HepG2 (cell line): ENCODE data around the gene PIP4K2C. TPM values are rescaled to one million over a fixed set of nuclear protein-coding genes. Genes with fewer than 3 reads are reported as not detected.

Experiments used
- AKNA ChIP-seq: sonication (generic); formaldehyde crosslinking; IDR thresholded peaks from 2 replicates; pipeline ENCODE4 v1.4.0; 2020; ENCODE audit warnings: missing genetic modification reagents, borderline replicate concordance
- DRAP1 ChIP-seq: IDR thresholded peaks from 2 replicates; pipeline ENCODE4 v1.6.1; 2016; ENCODE audit warnings: missing genetic modification reagents, missing compliant biosample characterization
- FOXJ3 ChIP-seq: sonication (generic); formaldehyde crosslinking; IDR thresholded peaks from 2 replicates; pipeline ENCODE4 v1.4.0; 2020; ENCODE audit warnings: missing genetic modification reagents, mild to moderate bottlenecking, borderline replicate concordance
- HMGXB3 ChIP-seq: sonication (generic); formaldehyde crosslinking; IDR thresholded peaks from 2 replicates; pipeline ENCODE4 v1.4.0; 2020; ENCODE audit warnings: missing genetic modification reagents, borderline replicate concordance
- HNRNPH1 ChIP-seq: fragments of 200-400 bp; formaldehyde crosslinking; optimal IDR thresholded peaks from 2 replicates; pipeline ENCODE3; 2017; ENCODE audit warnings: mild to moderate bottlenecking, low read depth, low read length
- MLLT10 ChIP-seq: sonication (generic); formaldehyde crosslinking; IDR thresholded peaks from 2 replicates; pipeline ENCODE4 v1.4.0; 2020; ENCODE audit warnings: missing genetic modification reagents
- NRL ChIP-seq: sonication (generic); formaldehyde crosslinking; IDR thresholded peaks from 2 replicates; pipeline ENCODE4 v1.5.0; 2020; ENCODE audit warnings: missing genetic modification reagents, mild to moderate bottlenecking, moderate library complexity, borderline replicate concordance
- PHF8 ChIP-seq: sonication (generic); formaldehyde crosslinking; IDR thresholded peaks from 2 replicates; pipeline ENCODE4 v1.5.0; 2020; ENCODE audit warnings: missing genetic modification reagents
- SP140L ChIP-seq: sonication (generic); formaldehyde crosslinking; IDR thresholded peaks from 2 replicates; pipeline ENCODE4 v1.4.0; 2020; ENCODE audit warnings: missing genetic modification reagents, borderline replicate concordance
- TBX3 ChIP-seq: fragments of 450-650 bp; IDR thresholded peaks from 2 replicates; pipeline ENCODE4 v1.6.1; 2017; ENCODE audit warnings: antibody characterized with exemption, mild to moderate bottlenecking, inconsistent platforms, borderline replicate concordance
- ZKSCAN8 ChIP-seq: IDR thresholded peaks from 2 replicates; pipeline ENCODE4 v1.6.1; 2016; ENCODE audit warnings: borderline replicate concordance, missing genetic modification reagents, missing compliant biosample characterization
- ZMYM4 ChIP-seq: sonication (generic); formaldehyde crosslinking; IDR thresholded peaks from 2 replicates; pipeline ENCODE4 v1.8.1; 2023; ENCODE audit warnings: mild to moderate bottlenecking, missing genetic modification reagents
- ZNF280D ChIP-seq: sonication (generic); formaldehyde crosslinking; IDR thresholded peaks from 2 replicates; pipeline ENCODE4 v1.5.1; 2020; ENCODE audit warnings: mild to moderate bottlenecking, missing genetic modification reagents
- ZNF550 ChIP-seq: sonication (generic); formaldehyde crosslinking; IDR thresholded peaks from 2 replicates; pipeline ENCODE4 v1.4.0; 2020; ENCODE audit warnings: mild to moderate bottlenecking, missing genetic modification reagents, borderline replicate concordance
- ZNF713 ChIP-seq: sonication (generic); formaldehyde crosslinking; IDR thresholded peaks from 2 replicates; pipeline ENCODE4 v1.4.0; 2020; ENCODE audit warnings: mild to moderate bottlenecking, missing genetic modification reagents
- ZSCAN22 ChIP-seq: sonication (generic); formaldehyde crosslinking; IDR thresholded peaks from 2 replicates; pipeline ENCODE4 v1.4.0; 2020; ENCODE audit warnings: mild to moderate bottlenecking, missing genetic modification reagents
- polyA plus RNA-seq, 8 experiments: library from polyadenylated mRNA; depleted of rRNA in 3 of 8; stranded (reverse) in 7 of 8; unstranded in 1 of 8; fragments of >200 nt; fragmentation: Illumina TruSeq in 4 of 8; extraction: Trizol in 4 of 8; gene quantifications; 2 replicates each; pipeline versions ENCODE4 v1.2.1 to v1.2.3, GENCODE V29; 2011 to 2016; ENCODE audit warnings: low read depth in 4 of 8, missing spikeins in 1 of 8, mixed read lengths in 1 of 8; ENCODE audit not compliant: insufficient read depth in 1 of 8
- total RNA-seq, 5 experiments: library from RNA; depleted of rRNA; stranded (reverse); fragments of >200 nt; fragmentation: Illumina TruSeq; extraction: Trizol; gene quantifications; 2 replicates each; pipeline ENCODE4 v1.2.3, GENCODE V29; 2016; ENCODE audit warnings: low read depth in 1 of 5

The PIP4K2C gene
- total and polyA plus RNA-seq, 2 of the 13 experiments (the other 11 are each of a cell fraction or from before 2014, with no cell fraction given): 23.3 to 26.4 TPM

- TF ChIP-seq HMGXB3 (CRISPR knock-in tag) (no peak), TBX3 (no peak), PHF8 (CRISPR knock-in tag) (peak; percentile 77), ZNF550 (CRISPR knock-in tag) (no peak), HNRNPH1 (no peak), ZMYM4 (CRISPR knock-in tag) (no peak; the same call in 1 of the 2 replicates), ZNF713 (CRISPR knock-in tag) (no peak), SP140L (no peak), ZNF280D (CRISPR knock-in tag) (no peak), ZKSCAN8 (no peak), FOXJ3 (CRISPR knock-in tag) (no peak), DRAP1 (CRISPR knock-in tag) (peak; percentile 77), MLLT10 (CRISPR knock-in tag) (no peak), NRL (CRISPR knock-in tag) (no peak), ZSCAN22 (no peak), AKNA (CRISPR knock-in tag) (no peak)
Measured at GRCh38 chr12:57546438-57547287, 44.3 kb upstream of the PIP4K2C start, which contains the start of gene DCTN2 (continued).
